GM12873 (cell line): ENCODE data around the gene TCF20.
A peak's percentile ranks its signal among the peaks of the same experiment; 100 is the strongest.

ENCODE experiments used
- TF ChIP-seq, protein P1 (sequence below): IDR thresholded peaks from 2 replicates; pipeline ENCODE4 v1.5.1; 2012; ENCODE audit warnings: low read depth, mild to moderate bottlenecking, moderate library complexity, low read length, control low read depth; ENCODE audit not compliant: insufficient read depth; ENCODE audit errors: missing control alignments

TCF20 gene

DNA sequence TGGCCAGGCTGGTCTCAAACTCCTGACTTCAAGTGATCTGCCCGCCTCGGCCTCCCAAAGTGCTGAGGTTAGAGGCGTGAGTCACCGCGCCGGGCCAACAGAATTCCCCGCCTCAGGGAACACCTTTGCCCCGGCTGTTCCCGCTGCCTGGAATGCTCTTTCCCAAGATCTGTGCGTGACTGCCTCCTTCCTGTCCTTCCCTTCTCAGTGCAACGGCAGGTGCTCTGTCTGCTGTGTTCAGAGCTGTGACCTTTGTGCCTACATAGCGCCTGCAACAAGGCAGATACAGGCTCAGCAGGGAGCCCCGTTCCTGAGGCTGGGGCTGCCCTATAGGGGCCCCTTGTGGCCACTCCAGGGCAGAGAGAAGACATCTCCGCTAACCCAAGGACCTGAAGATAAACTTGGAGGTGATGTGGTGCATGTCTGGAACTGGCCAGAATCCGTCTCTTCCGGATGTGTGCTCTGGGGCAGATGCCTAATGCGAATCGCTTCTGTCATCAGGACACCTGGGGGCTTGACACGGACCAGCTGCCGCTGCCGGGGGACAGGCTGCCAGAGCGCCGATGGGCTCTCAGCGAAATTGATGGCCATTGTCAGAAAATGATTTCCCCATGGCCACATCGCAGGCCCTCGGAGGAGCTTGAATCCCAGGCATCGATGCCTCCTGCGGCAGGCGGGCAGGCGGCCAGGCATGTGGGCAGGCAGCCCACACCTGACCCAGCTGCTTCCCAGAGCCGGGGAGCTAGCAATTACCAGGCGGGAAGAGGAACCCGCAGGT lies 43.5 kb upstream of the TCF20 start:
- TF ChIP-seq, protein P1, sequence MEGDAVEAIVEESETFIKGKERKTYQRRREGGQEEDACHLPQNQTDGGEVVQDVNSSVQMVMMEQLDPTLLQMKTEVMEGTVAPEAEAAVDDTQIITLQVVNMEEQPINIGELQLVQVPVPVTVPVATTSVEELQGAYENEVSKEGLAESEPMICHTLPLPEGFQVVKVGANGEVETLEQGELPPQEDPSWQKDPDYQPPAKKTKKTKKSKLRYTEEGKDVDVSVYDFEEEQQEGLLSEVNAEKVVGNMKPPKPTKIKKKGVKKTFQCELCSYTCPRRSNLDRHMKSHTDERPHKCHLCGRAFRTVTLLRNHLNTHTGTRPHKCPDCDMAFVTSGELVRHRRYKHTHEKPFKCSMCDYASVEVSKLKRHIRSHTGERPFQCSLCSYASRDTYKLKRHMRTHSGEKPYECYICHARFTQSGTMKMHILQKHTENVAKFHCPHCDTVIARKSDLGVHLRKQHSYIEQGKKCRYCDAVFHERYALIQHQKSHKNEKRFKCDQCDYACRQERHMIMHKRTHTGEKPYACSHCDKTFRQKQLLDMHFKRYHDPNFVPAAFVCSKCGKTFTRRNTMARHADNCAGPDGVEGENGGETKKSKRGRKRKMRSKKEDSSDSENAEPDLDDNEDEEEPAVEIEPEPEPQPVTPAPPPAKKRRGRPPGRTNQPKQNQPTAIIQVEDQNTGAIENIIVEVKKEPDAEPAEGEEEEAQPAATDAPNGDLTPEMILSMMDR: peak; percentile 39

DNA sequence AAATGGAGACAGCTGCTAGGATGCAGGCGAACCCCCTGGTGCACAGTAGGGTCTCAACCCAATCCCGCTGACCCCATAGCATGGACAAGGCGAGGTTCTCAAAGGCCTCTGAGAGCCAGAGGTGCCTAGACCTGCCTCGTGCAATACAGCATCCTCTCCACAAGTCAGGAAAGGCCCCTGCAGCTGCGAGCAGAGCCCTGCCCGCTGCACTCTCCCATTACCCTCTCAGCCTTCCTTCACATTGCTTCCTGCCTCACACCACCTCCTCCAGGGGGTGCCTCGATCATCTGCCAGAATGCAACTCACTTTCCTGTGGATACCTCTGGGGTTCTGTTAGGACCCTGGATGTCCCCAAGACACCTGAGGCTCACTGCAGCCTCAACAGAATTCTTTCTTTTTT lies 42.8 kb upstream of the TCF20 start:
- TF ChIP-seq, protein P1: no peak

DNA sequence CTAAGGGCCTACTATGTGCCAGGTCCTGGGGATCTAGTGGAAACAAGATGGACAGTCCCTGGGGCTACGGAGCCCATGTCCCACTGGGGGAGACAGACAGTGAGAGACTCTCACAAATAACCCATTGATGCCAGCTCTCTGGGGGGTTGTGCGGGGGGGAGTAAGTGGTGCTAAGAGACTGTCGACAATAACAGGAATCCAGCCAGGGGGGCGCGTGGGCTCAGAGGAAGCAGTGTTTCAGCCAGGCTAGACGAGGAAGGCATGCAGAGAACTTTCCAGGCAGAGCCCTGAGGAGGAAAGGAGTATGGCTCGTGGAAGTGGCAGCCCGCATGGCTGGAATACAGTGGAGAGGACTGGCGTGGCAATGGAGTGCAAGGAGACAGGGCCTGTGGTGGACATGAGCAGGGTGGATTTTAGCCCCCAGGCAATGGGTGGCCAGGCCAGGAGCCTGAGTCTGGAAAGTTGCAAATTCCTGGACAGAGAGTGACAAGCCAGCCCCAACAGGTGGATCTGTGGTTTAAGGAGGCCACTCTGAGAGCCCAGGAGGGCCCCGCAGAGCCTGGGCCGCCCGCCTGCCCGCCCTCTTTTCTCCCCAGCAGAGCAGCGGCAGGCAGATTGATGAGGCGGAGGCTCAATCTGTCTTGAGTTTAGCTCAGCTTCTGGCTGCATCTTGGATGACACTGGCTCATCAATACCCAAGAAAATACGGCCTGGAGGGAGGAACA lies 40.0 kb upstream of the TCF20 start:
- TF ChIP-seq, protein P1: no peak

DNA sequence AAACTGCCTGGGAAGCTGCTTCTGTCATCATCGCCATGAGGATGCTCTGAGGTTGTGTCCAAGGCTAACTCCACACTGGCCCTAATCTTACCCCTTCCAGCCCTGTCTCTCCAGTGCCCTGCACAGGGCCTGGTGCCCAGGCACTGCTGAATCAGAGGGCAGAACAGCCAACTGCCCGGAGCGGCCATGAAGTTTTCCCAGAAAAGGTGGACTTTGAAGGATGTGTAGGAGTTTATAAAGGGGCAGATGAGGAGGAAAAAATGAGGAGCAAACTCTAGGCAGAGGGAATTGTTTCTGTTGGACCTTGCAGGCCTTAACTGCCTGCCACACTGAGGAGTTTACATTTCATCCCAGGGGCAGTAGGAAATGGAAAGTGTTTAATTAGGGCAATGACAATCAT lies 39.4 kb upstream of the TCF20 start:
- TF ChIP-seq, protein P1: no peak

DNA sequence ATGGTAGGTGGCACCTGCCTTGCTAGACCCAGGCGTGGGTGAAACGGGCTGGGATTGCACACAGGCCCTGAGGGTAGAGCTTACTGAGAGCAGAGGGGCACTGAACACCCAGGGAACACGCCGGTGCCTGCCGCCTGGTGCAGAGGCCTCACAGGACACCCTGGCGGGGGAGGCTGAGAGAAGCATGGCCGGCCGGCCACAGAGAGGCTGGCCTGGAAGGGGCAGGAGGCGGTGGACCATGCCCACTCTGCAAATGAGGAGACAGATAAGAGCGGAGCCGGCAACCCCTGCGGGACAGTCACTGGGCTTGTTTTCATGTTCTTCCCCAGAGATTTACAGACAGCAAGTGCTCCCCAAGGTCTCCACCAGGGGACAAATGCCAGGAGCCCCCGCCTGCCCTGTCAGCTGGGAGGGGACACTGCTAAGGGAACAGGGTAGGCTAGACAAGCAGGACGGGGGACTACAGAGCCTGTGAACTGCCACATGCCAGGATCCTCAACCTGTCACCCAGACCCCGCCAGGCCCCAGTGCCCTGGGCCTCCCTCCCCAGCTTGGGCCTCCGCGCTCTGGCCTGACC lies 38.5 kb upstream of the TCF20 start:
- TF ChIP-seq, protein P1: no peak

DNA sequence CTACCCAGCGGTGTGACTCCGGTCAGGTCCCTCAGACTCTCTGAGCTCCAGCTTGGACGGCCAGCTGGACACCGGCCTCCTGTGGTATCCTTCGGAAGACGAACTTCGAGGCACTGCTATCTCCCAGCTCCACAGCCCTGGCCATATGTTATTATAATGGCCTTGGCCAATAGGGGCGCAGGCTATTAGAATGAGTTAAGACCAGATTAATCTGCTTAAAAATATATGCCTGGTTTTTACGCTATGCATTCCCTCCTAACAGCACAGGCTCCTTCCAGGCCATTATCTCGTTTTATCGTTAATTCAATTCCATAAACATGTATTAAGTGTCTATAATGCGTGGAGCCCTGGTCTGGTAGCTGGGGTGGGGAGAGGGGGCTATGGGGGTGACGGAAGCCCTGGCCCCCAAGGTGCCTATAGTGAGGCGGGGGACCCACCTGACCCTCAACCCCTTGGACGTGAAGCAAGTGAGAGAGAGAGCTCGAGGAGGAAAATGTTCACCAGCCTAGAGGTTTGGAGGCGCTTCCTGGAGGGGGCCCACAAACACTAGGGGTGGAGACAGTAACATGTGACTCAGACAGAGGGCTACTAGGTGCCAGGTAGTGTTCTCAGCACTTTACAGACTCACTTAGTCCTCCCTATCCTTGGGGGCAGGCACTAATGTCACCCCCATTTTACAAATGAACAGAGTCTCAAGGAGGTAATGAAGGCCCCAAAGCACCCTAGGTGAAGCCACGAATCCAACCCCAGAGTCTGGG lies 37.5 kb upstream of the TCF20 start:
- TF ChIP-seq, protein P1: no peak

DNA sequence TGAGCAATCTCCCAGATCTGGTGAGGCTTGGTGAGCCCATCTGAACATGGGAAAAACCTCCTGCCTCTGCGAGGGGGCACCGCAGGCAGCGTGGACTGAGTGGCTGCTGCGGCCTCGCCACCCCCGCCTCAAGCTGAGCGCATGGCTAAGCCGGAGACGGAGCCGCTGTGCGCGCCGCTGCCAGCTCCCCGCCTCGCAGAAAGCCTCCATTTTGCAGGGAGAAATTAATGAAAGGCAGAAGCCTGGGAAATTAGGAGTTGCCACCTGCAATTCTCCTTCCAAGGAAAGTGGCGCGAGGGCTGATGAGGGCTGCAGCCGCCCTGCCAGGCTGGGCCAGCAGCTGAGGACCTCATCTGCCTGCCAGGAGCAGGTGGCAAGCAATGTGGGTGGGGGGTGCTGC lies 35.6 kb upstream of the TCF20 start:
- TF ChIP-seq, protein P1: no peak
